IPS-18a (cell line): Measurements from ENCODE around the gene OR2AG1.
"Not testable (repeated sequence)": the region's sequence is repeated elsewhere in the genome, so short reads cannot be mapped to it uniquely, and the experiment has no call there.

ENCODE experiments used
- H3K27ac ChIP-seq: one replicate; pipeline ENCODE4 v1.5.1; 2013; ENCODE audit warnings: low read length
- H3K27me3 ChIP-seq: one replicate; pipeline ENCODE4 v1.6.1; 2013; ENCODE audit warnings: mild to moderate bottlenecking, low read length; ENCODE audit not compliant: control insufficient read depth, insufficient read depth
- H3K36me3 ChIP-seq: one replicate; pipeline ENCODE4 v1.6.1; 2013; ENCODE audit warnings: low read depth, low read length; ENCODE audit not compliant: control insufficient read depth
- H3K4me1 ChIP-seq: one replicate; pipeline ENCODE4 v1.6.1; 2013; ENCODE audit warnings: low read depth, low read length; ENCODE audit not compliant: control insufficient read depth
- H3K4me3 ChIP-seq: one replicate; pipeline ENCODE4 v1.5.1; 2013; ENCODE audit warnings: low read length
- H3K9ac ChIP-seq: one replicate; pipeline ENCODE4 v1.6.1; 2013; ENCODE audit warnings: mild to moderate bottlenecking, low read length, moderate library complexity
- H3K9me3 ChIP-seq: one replicate; pipeline ENCODE4 v1.6.1; 2013; ENCODE audit warnings: low read depth, low read length; ENCODE audit not compliant: control insufficient read depth

The OR2AG1 gene

DNA sequence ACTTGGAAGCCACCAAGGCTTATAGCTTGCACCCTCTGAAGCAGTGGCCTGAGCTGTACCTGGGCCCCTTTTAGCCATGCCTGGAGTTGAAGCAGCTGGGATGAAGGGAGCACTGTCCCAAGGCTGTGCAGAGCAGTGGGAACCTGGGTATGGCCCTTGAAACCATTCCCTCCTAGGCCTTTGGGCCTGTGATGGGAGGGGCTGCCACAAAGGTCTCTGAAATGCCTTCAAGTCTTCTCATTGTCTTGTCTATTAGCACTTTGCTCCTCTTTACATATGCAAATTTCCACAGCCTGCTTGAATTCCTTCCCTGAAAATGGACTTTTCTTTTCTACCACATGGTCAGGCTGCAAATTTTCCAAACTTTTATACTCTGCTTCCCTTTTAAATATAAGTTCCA lies 18.3 kb downstream of the OR2AG1 start:
- H3K27ac ChIP-seq, H3K9ac ChIP-seq, H3K4me3 ChIP-seq, H3K36me3 ChIP-seq, H3K9me3 ChIP-seq, H3K27me3 ChIP-seq, H3K4me1 ChIP-seq: not testable (repeated sequence)

DNA sequence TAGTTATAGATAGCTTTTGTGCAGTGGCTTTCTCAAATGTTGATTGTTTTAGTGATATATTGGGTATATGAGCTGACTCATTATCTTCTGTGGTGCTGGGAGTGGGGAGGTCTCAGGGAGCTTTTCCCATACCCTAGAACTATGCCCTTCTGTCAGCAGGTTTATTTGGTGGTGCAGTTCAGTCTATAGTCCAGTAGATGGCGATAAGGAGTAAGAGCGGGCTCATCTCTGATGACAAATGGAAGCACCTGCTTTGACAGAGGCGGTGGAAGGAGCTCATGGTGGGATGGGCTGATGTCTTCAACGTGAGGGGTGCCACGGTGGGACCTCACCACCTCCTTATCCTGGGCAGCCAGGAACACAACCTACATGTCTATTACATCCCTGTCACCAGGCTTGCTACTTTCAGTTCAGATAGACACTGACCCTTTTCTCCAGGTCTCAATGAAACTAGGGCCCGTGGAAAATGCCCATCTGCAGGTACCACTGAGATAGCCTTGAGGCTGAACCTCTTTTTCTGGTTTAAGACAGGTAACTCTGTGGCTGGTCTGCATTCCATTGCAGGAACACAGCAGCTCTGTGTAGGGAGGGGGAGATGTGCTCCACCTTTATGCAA lies 29.7 kb downstream of the OR2AG1 start:
- Histone ChIP-seq H3K36me3 (no peaks in the 10 kb centered on the region), H3K9ac (no peak overlapping the region), H3K27ac (no peak overlapping the region), H3K27me3 (no peaks in the 10 kb centered on the region), H3K4me3 (no peak overlapping the region), H3K9me3 (no peaks in the 10 kb centered on the region), H3K4me1 (no peaks in the 10 kb centered on the region)

DNA sequence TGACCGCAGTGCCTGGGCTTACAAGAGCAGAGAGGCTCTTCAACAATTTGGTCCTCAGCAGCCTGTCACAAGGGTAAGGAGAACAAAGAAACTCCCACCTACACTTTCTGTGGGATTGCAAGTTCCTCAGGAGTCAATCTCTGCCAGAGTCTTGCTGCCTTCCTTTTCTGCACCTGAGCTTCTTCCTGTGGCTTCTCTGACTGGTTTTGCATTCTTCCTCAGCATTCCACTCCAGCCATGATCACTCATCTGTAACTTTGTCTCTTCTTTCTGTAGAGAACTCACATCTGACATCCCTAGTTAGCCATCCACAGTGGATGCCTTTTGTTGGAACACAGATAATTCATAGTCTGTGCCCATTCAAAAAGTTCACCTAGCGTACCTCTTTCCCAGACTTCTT lies 30.8 kb downstream of the OR2AG1 start:
- Histone ChIP-seq H3K27ac (no peak overlapping the region), H3K4me3 (no peak overlapping the region), H3K9ac (no peak overlapping the region), H3K9me3 (no peaks in the 10 kb centered on the region), H3K27me3 (no peaks in the 10 kb centered on the region), H3K4me1 (no peaks in the 10 kb centered on the region), H3K36me3 (no peaks in the 10 kb centered on the region)

- no peak overlapping the region for H3K27ac ChIP-seq
- H3K9me3 ChIP-seq = no peaks in the 10 kb centered on the region
- H3K4me3 ChIP-seq = no peak overlapping the region
- no peaks in the 10 kb centered on the region for H3K4me1 ChIP-seq
- H3K9ac ChIP-seq = no peak overlapping the region
- no peaks in the 10 kb centered on the region for H3K36me3 ChIP-seq
- no peaks in the 10 kb centered on the region for H3K27me3 ChIP-seq
Measured at GRCh38 chr11:6817694-6818093, 34.9 kb downstream of the OR2AG1 start.

DNA sequence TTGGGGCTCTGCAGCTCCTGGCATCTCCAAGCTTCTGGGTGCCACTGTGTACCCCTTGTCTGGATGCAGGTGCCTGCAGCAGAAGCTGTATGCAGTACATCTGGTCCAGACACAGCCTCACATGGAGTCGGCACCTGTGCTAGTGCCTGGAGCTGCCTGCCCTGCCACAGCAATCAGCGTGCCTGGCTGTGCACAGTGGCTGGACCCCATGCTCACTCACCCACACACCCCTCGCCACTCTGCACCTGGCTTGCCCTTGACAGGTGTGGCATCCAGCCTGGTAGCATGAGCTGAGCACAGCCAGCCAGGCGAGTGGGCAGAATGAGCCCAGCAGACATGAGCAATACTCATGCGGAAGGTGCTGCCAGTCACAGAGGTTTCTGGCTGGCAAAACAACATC lies 36.1 kb downstream of the OR2AG1 start:
- Histone ChIP-seq H3K4me3 (no peak overlapping the region), H3K36me3 (no peaks in the 10 kb centered on the region), H3K9me3 (no peaks in the 10 kb centered on the region), H3K4me1 (no peaks in the 10 kb centered on the region), H3K9ac (no peak overlapping the region), H3K27me3 (no peaks in the 10 kb centered on the region), H3K27ac (no peak overlapping the region)

DNA sequence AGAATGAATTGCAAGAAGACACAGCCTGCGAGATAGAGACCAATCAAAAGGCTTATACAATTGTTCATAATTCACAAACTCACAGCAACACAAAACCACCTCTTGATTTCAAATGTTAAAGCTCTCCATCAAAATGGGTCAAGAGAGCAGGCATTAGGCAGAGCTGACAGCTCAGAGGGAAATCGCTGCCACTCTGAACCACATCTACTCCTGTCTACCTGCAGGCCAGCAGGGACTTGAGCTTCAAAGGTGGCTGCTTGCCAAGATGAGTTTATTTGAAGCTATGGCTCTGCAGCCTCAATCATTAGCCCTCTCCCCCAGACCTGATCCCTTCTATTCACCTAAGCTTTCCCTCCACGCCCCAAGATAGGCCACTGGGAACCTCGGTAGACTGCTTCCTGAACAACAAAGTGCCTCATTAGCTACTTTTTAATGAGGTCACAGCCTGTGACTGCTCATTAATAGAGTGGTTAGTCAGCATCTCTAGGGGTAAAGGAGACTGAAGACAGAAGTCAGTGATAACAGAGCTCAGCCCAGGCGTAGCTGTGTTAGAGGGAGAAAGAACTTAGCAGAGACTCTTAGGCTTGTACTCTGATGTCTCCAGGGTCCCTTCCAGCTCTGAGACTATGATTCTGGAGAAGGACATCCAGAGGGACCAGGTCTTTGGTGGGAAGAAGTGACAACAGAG lies 41.5 kb downstream of the OR2AG1 start:
- Histone ChIP-seq H3K9ac (no peak overlapping the region), H3K4me3 (no peak overlapping the region), H3K36me3 (no peaks in the 10 kb centered on the region), H3K27ac (no peak overlapping the region), H3K27me3 (no peaks in the 10 kb centered on the region), H3K4me1 (no peaks in the 10 kb centered on the region), H3K9me3 (no peaks in the 10 kb centered on the region)

DNA sequence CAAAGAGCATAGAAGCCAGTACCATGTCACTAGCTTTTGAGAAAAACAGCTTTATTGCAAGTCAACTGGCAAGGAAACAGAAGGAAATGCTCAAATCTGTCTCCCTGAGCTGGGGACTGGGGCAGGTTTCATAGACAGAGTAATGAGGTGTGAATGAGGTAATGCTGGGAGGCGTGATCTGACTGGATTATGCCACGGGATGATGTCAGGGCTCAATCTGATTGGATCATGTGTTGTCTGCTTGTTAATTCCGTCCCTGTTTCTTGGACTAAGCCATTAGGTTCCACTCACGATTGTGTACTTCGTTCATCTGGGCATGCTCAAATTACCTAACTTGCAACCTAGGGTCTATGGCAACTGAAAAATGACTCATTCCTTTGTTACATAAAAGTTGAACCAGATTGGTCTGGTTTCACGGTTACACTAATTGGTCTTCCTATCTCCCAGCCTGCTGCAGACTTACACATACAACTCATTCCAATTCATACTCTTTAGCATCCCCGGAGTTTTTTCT lies 42.5 kb downstream of the OR2AG1 start:
- no peaks in the 10 kb centered on the region for H3K9me3 ChIP-seq
- H3K9ac ChIP-seq = no peak overlapping the region
- no peak overlapping the region for H3K27ac ChIP-seq
- no peaks in the 10 kb centered on the region for H3K4me1 ChIP-seq
- no peaks in the 10 kb centered on the region for H3K36me3 ChIP-seq
- H3K27me3 ChIP-seq = no peaks in the 10 kb centered on the region
- no peak overlapping the region for H3K4me3 ChIP-seq

GRCh38 chr11:6828103-6828502 lies 45.3 kb downstream of the OR2AG1 start:
- H3K4me1 ChIP-seq = no peaks in the 10 kb centered on the region

GRCh38 chr11:6833356-6833755 lies 50.5 kb downstream of the OR2AG1 start:
- Histone ChIP-seq H3K36me3 (no peaks in the 10 kb centered on the region), H3K9me3 (no peaks in the 10 kb centered on the region), H3K27me3 (no peaks in the 10 kb centered on the region), H3K27ac (no peak overlapping the region), H3K4me3 (no peak overlapping the region), H3K9ac (no peak overlapping the region), H3K4me1 (no peaks in the 10 kb centered on the region)

More at GRCh38 chr11:6828103-6828502, 45.3 kb downstream of the OR2AG1 start:
- no peaks in the 10 kb centered on the region for H3K36me3 ChIP-seq
- H3K9ac ChIP-seq = no peak overlapping the region
- no peaks in the 10 kb centered on the region for H3K9me3 ChIP-seq
- H3K27ac ChIP-seq = no peak overlapping the region
- no peaks in the 10 kb centered on the region for H3K27me3 ChIP-seq
- no peak overlapping the region for H3K4me3 ChIP-seq

GRCh38 chr11:6834021-6834420 lies 51.2 kb downstream of the OR2AG1 start:
- Histone ChIP-seq H3K4me3 (no peak overlapping the region), H3K9me3 (no peaks in the 10 kb centered on the region), H3K4me1 (no peaks in the 10 kb centered on the region), H3K27me3 (no peaks in the 10 kb centered on the region), H3K9ac (no peak overlapping the region), H3K36me3 (no peaks in the 10 kb centered on the region), H3K27ac (no peak overlapping the region)
